Activated CD4-positive, CD25-positive, alpha-beta regulatory T cell treated with anti-CD3 and anti-CD28 coated beads, Interleukin-2, amount 50 U/mL, for 24 hours (primary cell): ENCODE results near the gene HSPBP1.
"Not testable (repeated sequence)": the region's sequence is repeated elsewhere in the genome, so short reads cannot be mapped to it uniquely, and the experiment has no call there.

Experiments used
- ATAC-seq, 2 donors: fragments of 150-1000 bp; cut with Tn5 transposase; one replicate each; pipeline ENCODE4 v1.10.0; 2021; ENCODE audit warnings: mild to moderate bottlenecking in 1 of 2, moderate library complexity in 1 of 2

The HSPBP1 gene, protein sequence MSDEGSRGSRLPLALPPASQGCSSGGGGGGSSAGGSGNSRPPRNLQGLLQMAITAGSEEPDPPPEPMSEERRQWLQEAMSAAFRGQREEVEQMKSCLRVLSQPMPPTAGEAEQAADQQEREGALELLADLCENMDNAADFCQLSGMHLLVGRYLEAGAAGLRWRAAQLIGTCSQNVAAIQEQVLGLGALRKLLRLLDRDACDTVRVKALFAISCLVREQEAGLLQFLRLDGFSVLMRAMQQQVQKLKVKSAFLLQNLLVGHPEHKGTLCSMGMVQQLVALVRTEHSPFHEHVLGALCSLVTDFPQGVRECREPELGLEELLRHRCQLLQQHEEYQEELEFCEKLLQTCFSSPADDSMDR

DNA sequence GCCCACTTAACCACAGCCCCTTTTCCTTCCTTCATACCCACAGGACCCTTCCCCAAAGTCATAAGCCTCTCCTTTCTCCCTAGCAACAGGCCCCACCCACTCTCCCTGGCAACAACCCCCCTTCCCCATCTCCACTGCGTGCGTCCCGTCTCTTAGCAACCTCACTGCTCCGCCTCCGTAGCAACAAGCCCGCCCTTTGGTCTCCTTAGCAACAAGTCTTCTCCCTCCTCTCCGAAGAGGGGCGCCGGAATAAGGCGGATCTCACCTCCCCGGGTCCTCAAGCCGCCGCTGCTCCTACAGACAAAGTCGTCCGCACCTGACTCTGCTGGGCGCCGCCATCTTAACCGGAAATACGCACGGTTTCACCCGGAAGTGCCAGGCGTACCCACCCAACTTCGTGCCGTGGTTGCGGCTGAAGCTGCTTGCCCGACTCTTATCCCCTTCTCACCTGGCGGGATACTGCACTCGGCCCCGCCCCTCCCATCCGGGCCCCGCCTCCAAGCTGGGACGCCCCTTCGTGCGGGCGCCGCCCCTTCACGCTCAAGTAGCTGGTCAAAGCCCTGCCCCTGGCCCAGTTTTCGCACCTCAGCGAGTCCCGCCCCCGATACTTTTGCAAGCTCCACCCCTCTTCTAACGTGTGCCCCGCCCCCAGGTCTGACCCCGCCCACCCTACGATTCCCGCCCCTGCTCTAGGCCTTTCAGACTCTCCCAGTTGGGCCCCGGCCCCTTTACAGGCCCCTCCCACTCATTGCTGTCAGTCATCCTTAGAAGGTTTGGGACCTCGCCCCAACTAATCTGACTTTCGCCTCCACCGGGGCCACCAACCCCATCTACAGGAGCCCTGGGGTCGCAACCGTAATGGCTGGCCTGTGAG is at the start of gene HSPBP1:
HSPBP1 (minus strand) TSS at position 341 of the 874 bp plus-strand sequence. CDS start 502 bp downstream, outside the sequence.
- ATAC-seq = peak; percentile 91 to 94

DNA sequence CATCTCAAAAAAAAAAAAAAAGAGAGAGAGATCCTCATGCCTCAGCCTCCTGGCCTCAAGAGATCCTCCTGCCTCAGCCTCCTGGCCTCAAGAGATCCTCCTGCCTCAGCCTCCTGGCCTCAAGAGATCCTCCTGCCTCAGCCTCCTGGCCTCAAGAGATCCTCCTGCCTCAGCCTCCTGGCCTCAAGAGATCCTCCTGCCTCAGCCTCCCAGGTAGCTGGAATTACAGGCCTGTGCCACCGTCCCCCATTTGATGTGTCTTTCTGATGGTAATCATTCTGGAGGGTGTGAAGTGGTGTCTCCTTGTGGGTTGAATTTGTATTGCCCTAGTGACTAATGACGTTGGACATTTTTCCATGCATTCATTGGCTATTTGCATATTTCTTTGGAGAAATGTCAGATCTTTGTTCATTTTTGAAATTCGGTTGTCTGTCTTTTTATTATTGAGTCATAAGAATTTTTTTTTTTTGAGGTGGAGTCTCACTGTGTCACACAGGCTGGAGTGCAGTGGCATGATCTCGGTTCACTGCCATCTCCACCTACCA is 48.9 kb upstream of the HSPBP1 start:
- ATAC-seq = not testable (repeated sequence)

DNA sequence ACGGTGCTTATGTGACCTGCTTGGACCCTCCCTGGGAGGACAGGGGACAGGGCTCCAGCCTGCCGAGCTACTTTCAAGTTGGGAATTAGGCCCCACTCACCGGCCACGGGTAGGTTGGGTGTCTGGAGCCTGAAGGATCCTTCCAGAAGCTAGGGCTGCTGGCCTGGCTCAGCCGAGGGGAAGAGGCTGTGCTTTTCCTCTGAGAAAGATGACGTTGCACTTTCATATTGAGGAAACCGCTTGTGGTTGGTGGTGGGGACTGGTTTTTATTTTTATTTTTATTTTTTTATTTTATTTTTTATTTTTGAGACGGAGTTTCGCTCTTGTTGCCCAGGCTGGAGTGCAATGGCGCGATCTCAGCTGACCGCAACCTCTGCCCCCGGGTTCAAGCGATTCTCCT is 45.3 kb upstream of the HSPBP1 start, which contains the start of gene TMEM150B:
TMEM150B (minus strand) TSS at position 170 of the 400 bp plus-strand sequence. CDS start 4,305 bp downstream, outside the sequence.
- ATAC-seq = no peak

DNA sequence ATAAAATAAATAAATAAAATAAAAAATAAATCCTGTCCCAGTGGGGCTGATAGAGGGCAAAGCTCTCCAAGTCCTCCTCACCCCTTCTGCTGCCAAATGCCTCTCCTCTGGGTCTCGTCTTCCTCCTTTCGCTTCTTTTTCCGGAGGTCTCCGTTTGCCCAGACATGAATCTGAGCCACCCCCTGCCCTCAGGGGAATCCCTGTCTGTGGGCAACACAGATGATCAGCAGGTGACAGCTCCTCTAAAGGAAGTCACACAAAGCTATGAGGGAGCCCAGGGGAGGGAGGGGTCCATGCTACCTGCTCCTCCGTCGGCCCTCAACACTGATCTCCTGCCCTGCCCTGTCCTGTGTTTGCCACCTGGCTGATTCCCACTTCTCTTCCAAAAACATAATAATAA is 44.8 kb upstream of the HSPBP1 start:
- ATAC-seq = no peak

GRCh38 chr19:55322204-55322885 is 42.4 kb upstream of the HSPBP1 start:
- ATAC-seq = no peak

DNA sequence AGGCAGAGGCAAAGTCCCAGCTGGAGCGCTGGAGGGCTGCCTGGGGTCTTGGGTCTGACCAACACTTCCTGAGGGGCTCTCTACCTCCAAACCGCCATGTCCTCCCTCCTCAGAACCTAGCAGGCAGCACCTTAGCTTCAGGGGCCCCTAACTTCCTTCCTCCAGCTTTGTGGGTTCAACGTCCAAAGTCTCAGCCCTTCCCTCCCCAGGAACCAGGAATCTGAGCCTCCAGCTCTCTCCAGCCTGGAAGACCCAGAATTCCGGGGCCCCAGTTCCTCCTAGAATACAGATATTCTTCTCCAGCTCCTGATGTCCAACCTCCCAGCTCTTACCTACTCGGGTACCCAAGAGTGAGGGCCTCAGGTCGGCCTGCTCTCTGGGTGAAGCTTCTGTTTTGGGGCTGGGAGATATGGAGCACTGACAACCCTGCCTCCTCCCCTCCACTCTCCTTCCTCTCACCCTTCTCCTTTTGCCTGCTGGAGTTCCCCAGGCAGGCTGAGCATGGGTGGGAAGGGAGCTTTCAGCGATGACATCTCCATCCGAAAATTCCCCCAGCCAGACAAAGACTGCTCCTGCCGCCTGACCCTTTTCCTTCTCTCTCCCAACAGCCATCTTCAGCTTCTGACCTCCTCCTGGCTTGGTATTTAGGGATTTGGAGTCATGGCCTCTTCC is 41.7 kb upstream of the HSPBP1 start:
- ATAC-seq = no peak

DNA sequence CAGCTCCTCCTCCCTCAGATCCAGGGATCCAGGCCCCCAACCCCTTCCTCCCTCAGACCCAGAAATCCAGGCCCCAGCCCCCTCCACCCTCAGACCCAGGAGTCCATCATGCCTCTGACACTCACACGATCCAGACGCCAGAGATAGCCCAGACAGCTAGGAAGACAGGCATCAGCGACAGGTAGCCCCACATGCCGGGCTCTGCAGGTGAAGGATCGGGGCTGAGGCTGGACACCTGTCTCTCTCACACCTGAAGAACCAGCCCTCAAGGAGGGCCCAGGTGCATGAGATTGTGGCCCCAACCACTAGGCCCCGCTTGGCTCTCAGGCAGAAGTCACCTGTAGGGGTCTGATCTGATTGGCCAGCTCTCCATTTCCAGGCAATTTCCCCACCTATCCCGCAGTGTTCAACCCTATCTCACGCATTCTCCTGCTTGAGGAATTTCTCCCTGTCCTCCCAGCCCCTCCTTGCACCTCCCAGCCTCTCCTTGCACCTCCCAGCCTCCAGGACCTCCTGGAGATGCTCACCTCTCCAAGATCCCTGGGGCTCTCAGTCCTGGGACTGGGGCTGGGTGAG is 41.0 kb upstream of the HSPBP1 start:
- ATAC-seq = no peak

DNA sequence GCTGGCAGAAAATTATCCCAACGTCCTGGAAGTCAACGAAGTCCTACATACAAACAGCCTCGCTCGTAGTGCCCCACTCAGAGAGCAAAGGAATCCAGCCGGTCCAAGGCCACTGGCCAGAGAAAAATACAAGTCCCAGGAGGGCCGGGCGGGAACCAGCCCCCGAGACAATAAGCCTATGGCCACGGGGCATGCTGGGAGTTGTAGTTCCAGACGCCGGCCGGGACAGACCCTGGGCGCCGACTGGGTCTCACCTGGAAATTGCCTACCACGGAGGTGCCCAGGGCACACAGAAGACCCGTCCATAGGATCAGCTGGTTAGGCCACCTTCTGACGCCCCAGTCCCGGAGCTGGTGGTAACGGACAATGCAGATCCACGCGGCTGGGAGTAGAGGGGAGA is 39.9 kb upstream of the HSPBP1 start:
- no peak for ATAC-seq

DNA sequence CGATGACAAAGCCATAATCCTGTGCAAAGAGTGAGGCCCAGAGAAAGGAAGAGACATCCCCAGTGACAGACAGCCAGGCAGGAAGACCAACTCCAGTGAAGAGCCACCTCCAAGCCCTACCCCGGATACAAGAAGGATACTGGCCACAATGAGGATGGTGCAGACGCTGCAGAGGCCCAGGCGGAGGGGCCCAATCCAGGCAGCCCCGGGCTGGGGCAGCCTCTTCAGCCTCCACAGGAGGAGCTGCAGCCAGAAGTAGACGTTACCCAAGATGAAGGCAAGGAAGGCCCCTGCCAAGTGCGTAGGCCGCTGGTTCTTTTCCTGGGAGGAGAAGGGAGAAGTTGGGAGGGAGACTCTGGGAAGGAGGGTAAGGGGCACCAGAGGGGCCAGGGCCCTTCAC is 36.7 kb upstream of the HSPBP1 start:
- ATAC-seq = no peak

DNA sequence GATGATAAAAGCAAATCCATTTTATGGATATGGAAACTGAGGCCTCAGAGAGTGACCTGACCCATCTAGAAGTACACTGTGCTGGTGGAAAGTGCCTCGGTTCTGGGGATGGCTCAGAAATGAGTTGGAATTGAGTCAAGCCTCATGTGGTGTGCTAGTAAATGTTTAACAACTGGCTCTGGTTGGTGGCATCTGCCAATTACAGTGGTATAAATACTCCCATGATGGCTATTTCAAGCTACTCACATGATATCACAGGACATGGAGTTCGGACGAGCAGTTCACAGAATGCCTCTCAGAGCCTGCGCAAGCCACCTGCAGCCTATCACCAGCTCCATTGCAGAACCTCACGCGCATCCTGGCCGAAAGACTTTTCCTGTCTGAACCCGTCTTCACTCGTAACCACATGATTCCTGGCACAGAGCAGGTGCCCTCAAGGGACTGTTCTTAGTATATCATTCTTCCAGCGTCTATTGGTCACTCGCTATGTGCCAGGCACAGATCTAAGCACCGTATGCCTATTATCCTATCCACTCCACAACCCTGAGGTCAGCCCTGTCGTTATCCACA is 36.1 kb upstream of the HSPBP1 start:
- no peak for ATAC-seq

DNA sequence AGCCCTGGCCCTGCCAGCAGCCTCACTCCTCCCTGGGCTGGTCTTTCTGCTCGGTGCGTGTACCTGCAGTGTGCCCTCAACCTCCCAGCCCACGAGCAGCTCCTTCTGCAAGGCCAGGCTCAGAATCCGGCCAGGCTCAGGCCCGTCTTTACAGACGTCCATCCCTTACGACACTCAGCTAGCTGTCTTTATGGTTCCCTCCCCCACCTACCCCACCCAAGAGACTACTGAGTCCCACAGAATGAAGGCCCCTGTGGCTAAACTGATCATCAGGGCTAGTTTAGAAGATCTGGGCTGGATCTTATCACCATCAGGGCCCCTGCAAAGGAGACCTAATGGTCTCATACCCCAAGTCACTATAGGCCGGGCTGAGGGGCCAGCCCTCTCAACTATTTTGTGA is 34.5 kb upstream of the HSPBP1 start:
- no peak for ATAC-seq

DNA sequence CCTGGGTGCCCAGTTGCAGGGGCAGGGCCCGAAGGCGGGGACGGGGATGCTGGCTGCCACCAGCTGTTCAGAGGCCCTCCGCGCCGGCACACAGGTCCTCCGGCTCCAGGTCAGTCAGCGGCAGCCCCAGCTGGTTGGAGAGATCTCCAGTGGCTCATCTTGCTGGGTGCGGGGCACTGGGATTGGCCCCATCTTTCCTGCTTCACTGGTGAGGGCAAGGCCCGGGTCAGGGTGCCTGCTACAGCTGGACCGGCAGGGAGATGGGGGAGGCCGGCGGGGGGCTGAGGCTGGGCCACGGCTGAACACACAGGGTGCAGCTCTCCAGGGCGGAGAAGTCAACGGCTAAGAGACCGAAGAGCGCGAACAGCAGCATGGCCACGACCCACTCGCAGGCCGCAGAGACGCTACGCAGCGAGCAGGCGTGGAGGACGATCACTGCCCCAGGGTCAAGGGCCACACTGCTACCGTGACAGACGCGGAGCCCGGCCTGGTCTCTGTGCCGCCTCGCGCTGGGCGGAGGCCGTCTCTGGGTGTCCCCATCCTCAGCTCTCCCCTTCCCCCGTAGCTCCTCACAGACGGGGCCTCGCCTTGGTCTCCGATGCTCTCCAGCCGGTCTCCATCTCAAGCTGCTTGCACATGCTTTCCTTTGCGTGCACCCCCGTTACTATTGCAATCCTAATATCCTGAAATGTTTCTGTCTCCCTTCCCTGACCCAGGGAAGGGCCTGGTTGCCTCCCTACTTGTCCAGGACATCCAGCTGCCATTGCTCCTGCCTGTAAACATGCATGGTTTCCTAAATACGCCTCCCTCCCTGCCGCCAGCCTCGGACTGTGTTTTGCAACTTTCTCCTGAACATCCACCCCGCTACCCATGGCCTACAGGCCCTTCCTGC is 33.0 kb upstream of the HSPBP1 start:
- no peak for ATAC-seq

DNA sequence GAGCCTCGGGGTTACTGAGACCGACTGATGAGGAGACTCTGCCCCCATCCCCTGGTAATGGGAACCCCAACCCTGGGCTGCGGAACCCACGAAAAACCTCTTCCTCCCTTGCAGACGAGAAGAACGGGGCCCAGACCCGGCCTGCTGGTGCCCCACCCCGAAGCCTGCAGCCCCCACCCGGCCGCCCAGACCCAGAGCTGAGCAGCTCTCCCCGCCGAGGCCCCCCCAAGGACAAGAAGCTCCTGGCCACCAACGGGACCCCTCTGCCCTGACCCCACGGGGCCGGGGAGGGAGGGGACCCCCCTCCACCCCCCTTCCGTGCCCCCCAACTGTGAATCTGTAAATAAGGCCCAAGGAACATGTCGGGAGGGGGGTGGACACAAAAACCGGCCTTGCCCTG is 31.9 kb upstream of the HSPBP1 start:
- ATAC-seq = no peak

- no peak for ATAC-seq
Observed at GRCh38 chr19:55311397-55311796, 31.5 kb upstream of the HSPBP1 start.

DNA sequence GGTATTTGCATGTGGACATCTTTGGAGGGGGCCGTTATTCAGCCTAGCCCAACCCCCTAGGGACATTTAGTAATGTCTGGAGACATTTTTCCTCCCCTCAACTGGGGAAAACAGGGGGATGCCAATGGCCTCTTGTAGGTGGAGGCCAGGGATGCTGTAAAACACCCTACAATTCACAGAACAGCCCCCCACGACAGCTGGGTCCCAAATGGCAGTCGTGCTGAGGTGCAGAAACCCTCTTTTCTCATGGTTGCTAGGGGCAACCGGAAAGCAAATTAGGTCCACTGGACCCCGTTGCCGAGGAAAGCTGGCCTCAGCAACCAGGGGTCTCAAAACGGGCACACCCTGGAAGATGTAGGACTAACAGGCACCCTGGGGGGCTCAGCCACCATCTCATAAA is 30.6 kb upstream of the HSPBP1 start:
- ATAC-seq = no peak

- ATAC-seq = no peak
Observed at GRCh38 chr19:55309448-55309847, 29.5 kb upstream of the HSPBP1 start.

- no peak for ATAC-seq
Observed at GRCh38 chr19:55308281-55308680, 28.4 kb upstream of the HSPBP1 start.

- no peak for ATAC-seq
Observed at GRCh38 chr19:55306712-55307111, 26.8 kb upstream of the HSPBP1 start.

- ATAC-seq = no peak
Observed at GRCh38 chr19:55305983-55306562, 26.2 kb upstream of the HSPBP1 start.

- peak; percentile 44 to 70 for ATAC-seq
Observed at GRCh38 chr19:55305491-55305890, 25.6 kb upstream of the HSPBP1 start.
